HG03280 (cell line): ENCODE data around the gene ABCA1.
"Not testable (repeated sequence)": the region's sequence is repeated elsewhere in the genome, so short reads cannot be mapped to it uniquely, and the experiment has no call there.

ENCODE experiments used
- ATAC-seq: cut with Tn5 transposase; IDR thresholded peaks from one replicate; pipeline ENCODE4 v1.9.1; 2021; ENCODE audit warnings: mild to moderate bottlenecking, moderate library complexity; ENCODE audit not compliant: unreplicated experiment

The ABCA1 gene

DNA sequence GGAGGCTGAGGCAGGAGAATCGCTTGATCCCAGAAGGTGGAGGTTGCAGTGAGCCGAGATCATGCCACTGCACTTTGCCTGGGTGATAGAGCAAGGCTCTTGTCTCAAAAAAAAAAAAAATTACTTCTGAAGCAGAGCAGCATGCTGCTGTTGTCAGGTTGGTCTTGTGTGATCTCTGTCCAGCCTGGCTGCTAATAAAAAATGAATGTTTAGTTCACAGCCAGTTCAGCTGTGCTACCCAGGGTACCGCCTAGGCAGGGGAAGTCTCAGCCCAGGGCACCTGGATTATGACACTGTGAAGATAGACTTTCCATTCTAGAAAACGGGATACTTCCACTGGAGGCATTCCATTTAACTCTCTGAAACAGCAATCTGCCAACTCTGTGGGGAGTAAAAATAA, 23.5 kb upstream of the ABCA1 start:
- ATAC-seq, result no peak

DNA sequence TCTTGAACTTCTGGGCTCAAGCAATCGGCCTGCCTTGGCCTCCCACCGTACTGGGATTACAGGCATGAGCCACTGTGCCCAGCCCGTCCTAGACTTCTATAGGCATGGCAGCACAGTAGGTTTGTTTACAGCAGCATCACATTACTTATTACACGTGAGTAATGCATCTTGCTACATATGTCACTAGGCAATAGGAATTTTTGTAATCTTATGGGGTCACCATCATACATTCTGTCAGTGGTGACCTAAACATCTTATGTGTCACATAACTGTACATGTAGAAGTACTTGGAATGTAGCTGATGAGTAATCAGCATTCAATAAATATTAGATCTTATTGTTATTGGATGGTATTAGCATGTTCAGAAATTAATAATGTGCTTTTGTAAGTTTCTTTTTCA, 22.9 kb upstream of the ABCA1 start:
- ATAC-seq, result no peak

DNA sequence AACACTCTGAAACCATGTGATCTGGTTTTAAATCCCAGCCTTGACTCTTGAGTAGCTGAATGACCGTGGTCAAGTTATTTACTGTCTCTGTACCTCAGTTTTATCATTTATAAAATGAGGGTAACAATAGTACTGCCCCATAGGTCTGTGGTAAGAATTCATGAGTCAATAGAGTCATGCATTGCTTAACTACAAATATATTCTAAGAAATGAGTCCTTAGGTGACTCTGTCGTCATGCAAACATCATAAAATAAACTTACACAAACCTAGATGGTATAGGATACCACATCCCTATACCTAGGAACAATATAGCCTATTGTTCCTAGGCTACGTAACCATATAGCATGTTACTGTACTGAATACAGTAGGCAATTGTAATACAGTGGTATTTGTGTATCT, 20.3 kb upstream of the ABCA1 start:
- ATAC-seq, result no peak

DNA sequence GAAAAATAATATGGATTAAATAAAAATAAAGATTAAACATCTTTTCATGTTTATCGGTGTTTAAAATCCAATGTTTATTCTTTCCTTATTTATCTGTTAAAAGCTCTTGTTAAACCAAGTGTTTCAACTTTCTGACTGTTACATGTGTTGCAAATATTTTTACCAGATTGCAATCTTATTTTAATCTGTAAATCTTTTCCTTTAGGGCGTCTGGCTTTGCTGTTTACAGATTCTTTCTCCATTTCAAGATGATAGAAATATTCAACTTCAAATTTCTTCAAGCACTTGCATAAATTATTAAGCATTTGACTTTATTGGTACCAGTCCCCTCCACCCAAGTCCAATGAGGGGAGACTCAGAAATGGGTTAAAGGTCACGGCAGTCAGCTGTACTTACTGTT, 16.9 kb upstream of the ABCA1 start:
- ATAC-seq, result no peak

DNA sequence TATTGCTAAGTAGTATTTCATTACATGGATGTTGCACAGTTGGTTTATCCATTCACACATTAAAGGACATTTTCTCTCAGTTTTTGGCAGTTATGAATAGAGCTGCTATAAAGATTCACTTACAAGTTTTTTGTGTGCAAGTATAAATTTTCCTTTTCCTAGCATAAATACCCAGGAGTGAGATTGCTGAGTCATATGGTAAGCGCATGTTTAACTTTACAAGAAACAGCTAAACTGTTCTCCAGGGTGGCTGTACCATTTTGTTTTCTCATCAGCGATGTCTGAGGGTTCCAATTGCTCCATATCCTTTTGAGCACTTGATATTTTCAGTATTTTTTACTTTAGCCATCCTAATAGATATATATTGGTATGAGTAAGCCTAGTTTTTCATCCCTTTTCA, 16.4 kb upstream of the ABCA1 start:
- no peak for ATAC-seq

DNA sequence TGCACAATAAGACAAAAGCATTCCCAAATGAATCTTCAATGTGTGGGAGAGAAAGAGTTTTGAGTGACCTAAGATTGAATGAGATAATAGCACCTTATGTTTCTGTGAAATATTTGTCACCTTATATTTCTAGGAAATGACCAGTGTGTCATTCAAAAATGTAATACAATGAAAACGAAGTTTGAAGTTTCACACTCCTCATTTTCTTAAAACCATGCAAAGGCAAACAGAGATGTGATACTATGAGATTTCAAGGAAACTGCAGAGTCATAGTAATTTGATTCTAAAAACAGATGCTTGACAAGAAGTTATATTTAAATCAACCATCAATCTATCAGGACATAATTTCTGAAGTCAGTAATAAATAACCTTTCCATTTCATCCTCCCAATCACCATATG, 13.6 kb upstream of the ABCA1 start:
- no peak for ATAC-seq

DNA sequence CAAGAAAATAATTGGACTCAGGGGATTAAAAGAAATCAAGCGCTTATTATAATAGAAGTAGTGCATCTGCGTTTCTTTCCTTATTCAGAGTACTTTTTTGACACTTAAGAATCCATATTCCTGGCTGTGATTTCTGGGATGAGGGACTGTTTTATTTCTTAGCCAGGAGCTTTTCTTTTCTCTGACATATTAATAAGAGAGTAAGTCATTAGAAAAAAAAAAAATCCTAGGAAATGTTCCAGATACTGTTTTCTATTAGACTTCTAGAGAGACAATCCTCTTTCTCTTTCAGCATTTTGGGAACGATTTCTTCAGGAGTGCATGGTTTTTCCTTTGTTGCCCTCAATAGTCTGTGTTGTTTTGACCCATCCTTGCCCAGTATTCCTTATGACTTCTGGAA, 8.3 kb upstream of the ABCA1 start:
- ATAC-seq, result no peak

DNA sequence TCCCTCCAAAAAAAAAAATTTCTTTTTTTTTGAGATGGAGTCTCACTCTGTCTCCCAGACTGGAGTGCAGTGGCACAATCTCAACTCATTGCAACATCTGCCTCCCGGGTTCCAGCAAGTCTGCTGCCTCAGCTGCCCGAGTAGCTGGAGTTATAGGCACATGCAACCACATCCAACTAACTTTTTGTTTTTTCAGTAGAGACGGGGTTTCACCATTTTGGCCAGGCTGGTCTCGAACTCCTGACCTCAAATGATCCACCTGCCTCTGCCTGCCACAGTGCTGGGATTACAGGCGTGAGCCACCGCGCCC, 7.5 kb upstream of the ABCA1 start:
- ATAC-seq, result not testable (repeated sequence)

DNA sequence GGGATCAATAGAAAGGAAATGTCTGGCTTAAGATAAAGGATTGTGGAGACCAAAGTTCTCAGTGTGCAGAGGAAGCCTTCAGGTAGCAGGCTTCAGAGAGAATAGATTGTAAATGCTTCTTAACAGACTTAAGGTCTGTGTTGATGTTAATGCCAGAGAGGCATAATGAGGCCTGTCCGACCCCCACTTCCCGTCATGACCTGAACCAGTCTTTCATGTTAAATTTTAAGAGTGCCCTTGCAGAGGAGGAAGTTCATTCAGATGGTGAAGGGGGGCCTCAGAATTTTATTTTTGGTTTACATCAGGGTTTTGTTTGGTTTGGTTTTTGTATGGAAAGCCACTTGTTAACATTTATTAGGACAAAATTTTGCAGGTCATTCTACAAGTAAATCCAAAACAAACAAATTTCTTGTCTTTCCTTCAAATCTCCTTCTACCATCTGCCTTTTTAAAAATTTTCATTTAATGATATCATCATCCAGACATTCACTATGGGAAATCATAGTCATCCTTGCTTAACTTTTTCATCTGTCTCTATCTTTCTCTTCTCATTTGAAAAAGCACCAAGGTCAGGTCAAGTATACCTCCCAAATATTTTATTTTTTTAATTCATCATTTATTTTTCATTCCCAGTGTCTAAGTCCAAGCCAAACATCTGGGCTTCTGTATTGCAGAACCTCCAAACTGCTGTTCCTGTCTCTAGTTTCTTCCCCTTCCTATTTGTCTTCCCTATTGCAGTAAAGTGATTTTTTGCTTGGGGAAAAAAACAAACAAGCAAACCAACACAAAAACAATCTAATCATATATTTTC, 6.9 kb upstream of the ABCA1 start:
- ATAC-seq, result no peak

DNA sequence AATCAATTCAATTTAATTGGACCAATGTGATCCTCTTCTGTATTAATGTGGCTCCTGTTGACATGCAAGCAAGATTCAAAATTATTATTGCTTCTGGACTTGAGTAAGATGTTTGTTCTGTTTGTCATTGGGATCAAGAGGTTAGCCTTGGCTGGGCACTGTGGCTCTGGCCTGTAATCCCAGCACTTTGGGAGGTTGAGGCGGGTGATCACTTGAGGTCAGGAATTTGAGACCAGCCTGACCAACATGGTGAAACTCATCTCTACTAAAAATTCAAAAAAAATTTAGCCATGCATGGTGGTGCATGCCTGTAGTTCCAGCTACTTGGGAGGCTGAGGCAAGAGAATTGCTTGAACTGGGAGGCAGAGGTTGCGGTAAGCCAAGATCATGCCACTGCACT, 5.1 kb upstream of the ABCA1 start:
- not testable (repeated sequence) for ATAC-seq

DNA sequence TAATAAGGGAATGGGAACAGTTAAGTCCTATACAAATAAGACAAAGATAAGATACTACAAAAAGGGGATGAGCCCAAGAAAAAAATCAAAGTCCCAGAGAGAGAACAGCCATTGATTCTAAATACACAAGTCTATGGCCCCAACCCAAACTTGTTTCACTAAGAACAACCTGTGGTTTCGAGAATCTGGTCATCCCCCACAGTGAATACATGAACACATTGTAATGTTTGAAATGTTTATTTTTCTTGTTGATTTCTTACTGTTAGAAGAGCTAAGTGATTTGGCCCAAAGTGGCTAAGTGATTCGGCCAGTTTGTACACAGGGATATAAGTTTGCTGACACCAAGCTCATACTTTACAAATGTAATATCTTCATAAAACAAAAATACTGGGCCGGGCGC, 3.3 kb upstream of the ABCA1 start:
- ATAC-seq, result no peak

DNA sequence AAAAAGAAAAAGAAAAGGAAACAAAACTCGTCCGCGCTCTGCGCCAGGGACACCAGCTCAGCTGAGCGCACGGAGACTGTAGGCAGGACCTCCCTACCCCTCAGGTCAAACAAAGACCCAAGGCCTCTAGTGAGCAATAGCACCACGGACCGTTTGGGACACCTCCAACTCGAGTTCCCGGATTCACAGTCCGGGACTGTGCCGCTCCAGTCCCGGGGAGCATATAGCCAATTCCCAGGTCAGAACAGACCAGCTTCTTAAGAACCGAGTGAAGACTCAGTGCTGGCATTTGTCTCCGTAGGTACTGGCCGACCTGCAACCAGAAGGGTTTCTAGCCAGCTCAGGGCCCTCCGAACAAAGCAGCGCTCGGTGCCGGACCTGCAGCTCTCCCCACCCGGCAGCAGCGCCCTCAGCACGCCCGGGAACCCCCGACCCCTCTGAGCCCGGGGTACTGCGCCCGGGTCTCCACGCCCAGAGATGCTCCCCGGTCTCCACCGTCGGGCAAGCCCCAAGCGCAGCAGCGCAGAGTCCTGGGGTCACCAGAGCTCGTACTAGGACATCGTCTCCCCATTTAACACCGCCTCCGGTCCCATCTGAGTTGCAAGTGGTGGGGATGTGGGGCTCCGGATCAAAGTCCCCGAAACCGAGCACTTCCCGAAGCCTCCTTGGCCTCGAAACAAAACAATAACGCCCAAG, 591 bp downstream of the ABCA1 start:
- ATAC-seq, result no peak

DNA sequence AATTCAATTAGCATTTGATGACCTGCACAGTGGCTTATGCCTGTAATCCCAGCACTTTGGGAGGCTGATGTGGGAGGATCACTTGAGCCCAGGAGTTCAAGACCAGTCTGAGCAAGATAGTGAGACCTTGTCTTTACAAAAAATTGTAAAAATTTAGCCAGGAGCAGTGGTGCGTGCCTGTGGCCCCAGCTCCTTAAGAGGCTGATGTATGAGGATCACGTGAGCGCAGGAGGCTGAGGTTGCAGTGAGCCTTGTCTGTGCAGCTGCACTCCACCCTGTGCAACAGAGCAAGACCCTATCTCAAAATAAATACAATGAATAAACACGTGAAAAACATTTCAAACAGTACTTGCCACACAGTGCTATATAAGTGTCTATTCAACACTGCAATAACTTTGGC, 4.2 kb downstream of the ABCA1 start:
- ATAC-seq, result no peak

DNA sequence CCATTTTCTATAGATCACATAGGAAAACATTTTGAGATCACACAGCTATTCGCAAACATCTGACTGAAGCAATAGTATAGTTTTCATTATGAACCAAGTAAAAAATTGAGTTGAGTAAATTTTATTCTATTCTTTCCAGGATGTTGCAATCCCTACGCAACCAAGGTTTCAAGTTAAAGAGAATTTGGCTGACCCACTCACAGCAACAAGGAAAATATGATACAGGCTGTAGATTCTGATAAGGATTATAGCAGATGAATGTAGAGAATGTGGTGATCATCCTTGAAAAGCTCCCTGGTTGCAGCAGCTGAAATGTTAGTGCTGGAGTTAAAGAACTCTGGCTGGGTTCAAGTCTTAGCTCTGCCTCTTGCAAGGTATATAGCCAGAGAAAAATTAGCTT, 4.7 kb downstream of the ABCA1 start:
- ATAC-seq, result no peak

DNA sequence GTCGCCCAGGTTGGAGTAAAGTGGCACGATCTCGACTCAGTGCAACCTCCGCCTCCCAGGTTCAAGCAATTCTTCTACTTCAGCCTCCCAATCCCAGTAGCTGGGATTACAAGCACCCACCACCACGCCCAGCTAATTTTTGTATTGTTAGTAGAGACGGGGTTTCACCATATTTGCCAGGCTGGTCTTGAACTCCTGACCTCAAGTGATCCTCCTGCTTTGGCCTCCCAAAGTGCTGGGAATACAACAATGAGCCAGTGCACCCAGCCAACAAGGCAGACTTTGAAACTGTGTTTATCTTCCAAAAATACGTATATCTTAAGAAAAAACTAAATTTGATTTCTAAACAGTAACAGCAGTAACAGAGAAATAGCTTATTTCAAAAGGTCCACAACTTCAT, 5.2 kb downstream of the ABCA1 start:
- ATAC-seq, result not testable (repeated sequence)

DNA sequence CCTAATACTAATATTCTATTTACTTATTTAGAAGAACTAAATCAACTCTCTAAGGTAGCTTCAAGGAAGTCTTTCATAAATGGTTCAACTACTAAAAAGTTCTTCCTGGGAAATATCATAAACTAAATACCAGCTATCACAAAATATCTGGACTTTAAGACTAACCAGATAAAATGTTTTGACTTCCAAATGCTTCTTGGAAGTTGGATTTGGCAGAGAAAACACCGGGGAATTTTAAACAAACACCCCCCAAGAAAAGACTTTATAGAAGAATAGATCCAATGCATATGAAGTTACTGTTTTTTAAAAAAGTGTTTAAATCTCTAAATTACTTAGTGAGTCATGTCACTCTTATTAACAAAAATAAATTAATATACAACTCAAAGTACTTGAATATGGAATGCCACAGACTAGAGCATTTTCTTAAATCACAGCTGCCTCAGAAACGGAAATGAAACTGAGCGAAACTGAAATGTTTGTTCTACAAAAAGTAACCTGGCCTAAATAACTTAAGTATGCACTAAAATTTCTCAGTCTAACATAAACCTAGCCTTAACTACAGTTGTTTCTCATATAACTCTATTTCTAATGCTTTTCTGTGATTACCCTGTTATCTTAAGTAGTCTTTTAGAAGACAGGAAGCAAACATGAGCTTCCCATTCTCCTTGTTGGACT, 6.8 kb downstream of the ABCA1 start:
- no peak for ATAC-seq

DNA sequence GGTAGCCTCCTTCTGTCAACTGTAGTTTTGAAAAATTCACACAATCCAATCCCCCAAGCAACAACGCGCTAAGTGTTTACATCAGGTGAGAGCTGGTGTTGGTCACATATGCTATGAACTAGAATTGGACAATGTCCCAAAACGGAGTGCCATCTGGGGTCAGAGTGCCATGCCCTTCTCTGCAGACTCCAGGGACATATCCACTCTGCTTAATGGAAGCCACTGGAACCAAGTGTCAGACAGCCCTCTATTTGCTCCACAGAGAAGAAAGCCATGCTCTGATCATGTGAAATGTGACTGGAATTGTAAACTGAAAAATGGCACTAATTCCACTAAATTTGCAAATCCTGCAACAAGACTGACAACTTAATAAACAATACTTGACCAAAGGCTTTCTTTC, 12.2 kb downstream of the ABCA1 start:
- ATAC-seq, result no peak

DNA sequence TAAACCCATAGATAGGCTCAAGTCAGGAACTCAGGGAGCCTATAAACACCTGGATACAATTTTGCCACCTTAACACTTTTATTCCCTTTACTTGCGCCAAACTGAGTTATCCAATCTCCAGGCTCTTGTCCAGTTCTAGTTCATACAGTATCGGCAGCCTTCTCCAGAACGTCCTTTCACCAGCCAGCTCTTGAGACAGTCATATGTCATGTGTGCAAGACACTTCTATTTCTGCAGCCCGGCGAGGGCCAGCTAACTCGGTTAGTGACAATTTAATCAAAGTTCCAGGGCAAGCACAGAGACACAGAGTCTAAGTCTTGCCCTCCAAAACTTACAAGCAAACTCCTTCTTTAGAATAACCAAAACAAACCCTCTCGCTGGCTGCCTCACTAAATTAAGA, 12.9 kb downstream of the ABCA1 start:
- ATAC-seq, result no peak

DNA sequence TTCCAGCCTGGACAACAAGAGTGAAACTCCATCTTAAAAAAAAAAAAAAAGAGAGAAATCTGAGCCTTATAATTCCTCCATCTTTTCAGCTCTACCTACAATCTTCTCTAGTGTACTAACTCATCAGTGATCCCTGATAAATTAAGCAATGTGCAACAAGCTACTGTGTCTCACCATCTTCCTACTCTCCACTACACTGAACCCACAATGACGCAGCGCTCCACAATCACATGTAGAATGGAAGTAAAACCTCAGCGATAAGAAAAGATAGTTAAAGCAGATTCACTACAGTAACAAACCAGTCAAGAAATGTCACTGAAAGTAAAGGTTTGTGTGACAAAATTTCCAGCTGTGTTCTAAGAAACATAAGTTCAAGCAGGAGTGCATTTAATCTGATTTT, 13.5 kb downstream of the ABCA1 start:
- no peak for ATAC-seq

DNA sequence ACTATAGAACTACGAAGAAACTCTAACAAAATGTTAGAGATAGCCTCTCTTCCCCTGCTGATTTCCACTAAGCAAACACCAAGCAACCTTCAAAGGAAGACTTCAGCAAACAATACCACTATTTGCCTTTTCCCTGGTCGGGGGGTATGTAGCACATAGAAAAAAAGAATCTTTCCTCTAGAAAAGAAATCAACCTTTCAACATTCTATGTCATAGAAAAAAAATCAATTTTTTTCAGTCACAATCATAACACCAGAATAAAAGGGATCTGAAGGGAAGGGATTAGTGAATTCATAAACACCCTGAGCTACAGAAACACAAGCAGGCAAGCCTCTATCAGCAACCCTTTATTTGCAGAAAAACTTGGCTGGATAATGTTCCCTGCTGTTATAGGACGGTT, 15.3 kb downstream of the ABCA1 start:
- ATAC-seq, result no peak

DNA sequence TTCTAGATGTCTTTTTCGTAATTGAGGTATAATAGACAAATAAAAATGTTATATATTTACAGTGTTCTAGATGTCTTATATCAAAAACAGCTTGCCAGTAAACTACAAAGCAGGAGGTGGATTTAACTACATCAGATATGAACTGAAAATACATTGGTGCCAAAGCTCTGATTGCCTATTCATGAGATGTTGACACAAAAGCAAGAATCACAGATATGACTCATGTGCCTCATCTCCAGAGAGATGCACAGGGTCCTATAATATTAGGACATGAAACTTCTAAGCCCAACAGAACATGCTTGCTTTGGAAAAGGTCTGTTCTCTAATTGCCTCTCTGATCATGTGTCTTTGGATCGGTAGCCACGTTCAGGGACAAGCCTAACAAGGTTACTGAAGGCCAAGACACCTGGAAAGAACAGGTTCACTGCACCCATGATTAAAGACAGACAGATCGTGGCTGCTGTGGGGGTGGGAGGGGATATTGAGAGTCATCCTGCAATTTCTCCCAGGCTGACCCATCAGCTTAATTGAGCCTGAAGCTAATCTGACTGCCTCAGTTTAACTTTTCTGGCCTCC, 16.8 kb downstream of the ABCA1 start:
- ATAC-seq, result no peak
